Hepatocyte (in vitro differentiated cells): ENCODE measurements around the gene HK2. TPM values are rescaled to one million over a fixed set of nuclear protein-coding genes. Genes with fewer than 3 reads are reported as not detected.

Experiments
- DNase-seq: peaks from one replicate; pipeline ENCODE4 v3.0.0-alpha.2; 2016; ENCODE audit warnings: low spot score
- H2AFZ ChIP-seq: fragments of 200-600 bp; sonication (generic); 2 replicates; pipeline ENCODE4 v1.6.0; 2016; ENCODE audit warnings: antibody characterized with exemption, mild to moderate bottlenecking
- H3K27ac ChIP-seq: fragments of 200-600 bp; sonication (generic); 2 replicates; pipeline ENCODE4 v1.5.1; 2016; ENCODE audit warnings: mild to moderate bottlenecking
- H3K27me3 ChIP-seq: fragments of 200-600 bp; sonication (generic); 2 replicates; pipeline ENCODE4 v1.6.1; 2016
- H3K36me3 ChIP-seq: fragments of 200-600 bp; sonication (generic); replicated peaks from 2 replicates; pipeline ENCODE4 v1.5.1; 2016; ENCODE audit warnings: low read depth; ENCODE audit not compliant: insufficient read depth
- H3K4me1 ChIP-seq: fragments of 200-600 bp; sonication (generic); 2 replicates; pipeline ENCODE4 v1.5.1; 2016; ENCODE audit warnings: mild to moderate bottlenecking, moderate library complexity; ENCODE audit not compliant: insufficient read depth
- H3K4me2 ChIP-seq: fragments of 200-600 bp; sonication (generic); 2 replicates; pipeline ENCODE4 v1.6.0; 2016
- H3K4me3 ChIP-seq: fragments of 200-600 bp; sonication (generic); 2 replicates; pipeline ENCODE4 v1.5.1; 2016; ENCODE audit warnings: mild to moderate bottlenecking
- H3K79me2 ChIP-seq: fragments of 200-600 bp; sonication (generic); 2 replicates; pipeline ENCODE4 v1.6.0; 2017; ENCODE audit warnings: mild to moderate bottlenecking
- H3K9me2 ChIP-seq: fragments of 200-600 bp; sonication (generic); replicated peaks from 2 replicates; pipeline ENCODE4 v1.6.0; 2017; ENCODE audit warnings: mild to moderate bottlenecking; ENCODE audit not compliant: insufficient read depth
- H3K9me3 ChIP-seq: fragments of 200-600 bp; sonication (generic); 2 replicates; pipeline ENCODE4 v1.5.1; 2016; ENCODE audit warnings: low read depth, mild to moderate bottlenecking
- H4K20me1 ChIP-seq: fragments of 200-600 bp; sonication (generic); 2 replicates; pipeline ENCODE4 v1.6.0; 2016; ENCODE audit warnings: mild to moderate bottlenecking; ENCODE audit not compliant: insufficient read depth, poor library complexity, severe bottlenecking
- CTCF ChIP-seq: fragments of 200-600 bp; sonication (generic); IDR thresholded peaks from 2 replicates; pipeline ENCODE4 v1.5.1; 2016; ENCODE audit warnings: antibody characterized with exemption, mild to moderate bottlenecking; ENCODE audit not compliant: poor library complexity
- EZH2 ChIP-seq: fragments of 200-600 bp; sonication (generic); IDR thresholded peaks from 2 replicates; pipeline ENCODE4 v1.6.1; 2016; ENCODE audit warnings: antibody characterized with exemption, mild to moderate bottlenecking, borderline replicate concordance
- EZH2phosphoT487 ChIP-seq: fragments of 200-600 bp; sonication (generic); IDR thresholded peaks from one replicate; pipeline ENCODE4 v1.6.1; 2018; ENCODE audit warnings: antibody characterized with exemption, mild to moderate bottlenecking, low read depth, moderate library complexity; ENCODE audit not compliant: unreplicated experiment, severe bottlenecking
- WGBS: methylation state at CpG from one replicate; pipeline ENCODE4 v1.1.6; 2016; ENCODE audit warnings: low lambda C conversion rate; ENCODE audit errors: missing lambda C conversion rate; 5-methylcytosine and 5-hydroxymethylcytosine counted together
- polyA plus RNA-seq: library from polyadenylated mRNA; unstranded; fragments of >200 nt; fragmentation: Nextera tagmentation; extraction: Ambion mirVana; gene quantifications from 2 replicates; pipeline ENCODE4 v1.2.1, GENCODE V29; 2016
- total RNA-seq: library from RNA; depleted of rRNA; stranded (reverse); fragments of >200 nt; gene quantifications from 2 replicates; pipeline ENCODE4 v1.2.3, GENCODE V29; 2014

Gene HK2
- total and polyA plus RNA-seq, 2 experiments from 2014 or later = 25.4 to 25.6 TPM

- 92% methylated on average over 1 of the region's 1 CpG for WGBS
- H4K20me1 ChIP-seq = no peaks in the 10 kb centered on the region
- no peaks in the 10 kb centered on the region for H3K9me2 ChIP-seq
- H3K4me3 ChIP-seq = no peak overlapping the region
- no peaks in the 10 kb centered on the region for H3K27me3 ChIP-seq
- H3K27ac ChIP-seq = peak overlapping the region; percentile 90
- peak overlapping the region; percentile 23 for H2AFZ ChIP-seq
- no peaks in the 10 kb centered on the region for H3K79me2 ChIP-seq
- no peaks in the 10 kb centered on the region for H3K9me3 ChIP-seq
- no peaks in the 10 kb centered on the region for H3K36me3 ChIP-seq
- no peak for DNase-seq
- peak overlapping the region; percentile 73 for H3K4me2 ChIP-seq
- TF ChIP-seq CTCF (no peak), EZH2phosphoT487 (no peak), EZH2 (no peak)
- H3K4me1 ChIP-seq = peaks cover 14% of the 10 kb centered on the region
These were observed 16.6 kb upstream of the HK2 start for GRCh38 chr2:74817304-74817675.

- Histone ChIP-seq H3K4me2 (no peak overlapping the region), H4K20me1 (no peaks in the 10 kb centered on the region), H3K9me3 (no peaks in the 10 kb centered on the region), H3K9me2 (no peaks in the 10 kb centered on the region), H3K27ac (no peak overlapping the region), H3K4me1 (peaks cover 14% of the 10 kb centered on the region), H2AFZ (no peak overlapping the region), H3K79me2 (no peaks in the 10 kb centered on the region), H3K4me3 (no peak overlapping the region), H3K27me3 (no peaks in the 10 kb centered on the region), H3K36me3 (no peaks in the 10 kb centered on the region)
- TF ChIP-seq CTCF = no peak
- no peak for TF ChIP-seq EZH2phosphoT487
- no peak for DNase-seq
These were observed 14.2 kb upstream of the HK2 start for GRCh38 chr2:74819702-74820101.

GRCh38 chr2:74821177-74822126 is 12.5 kb upstream of the HK2 start:
- Histone ChIP-seq H3K27ac (no peak overlapping the region), H3K4me3 (no peak overlapping the region), H2AFZ (no peak overlapping the region), H3K27me3 (no peaks in the 10 kb centered on the region), H4K20me1 (no peaks in the 10 kb centered on the region), H3K79me2 (no peaks in the 10 kb centered on the region), H3K9me3 (no peaks in the 10 kb centered on the region), H3K36me3 (no peaks in the 10 kb centered on the region), H3K9me2 (no peaks in the 10 kb centered on the region), H3K4me2 (no peak overlapping the region), H3K4me1 (peaks cover 9% of the 10 kb centered on the region)
- TF ChIP-seq EZH2phosphoT487 (no peak), EZH2 (no peak), CTCF (no peak)
- DNase-seq = no peak
- 79% methylated on average over 3 of the region's 3 CpGs for WGBS
